OCI-LY3 (cell line): Measurements from ENCODE around the gene KIF2A.

Experiments
- CTCF ChIP-seq: fragments of 200-600, 300-600 bp; sonication (generic); IDR thresholded peaks from 2 replicates; pipeline ENCODE4 v1.5.1; 2014; ENCODE audit warnings: antibody characterized with exemption, low read length, low read depth
- EZH2phosphoT487 ChIP-seq: fragments of 200-600 bp; shearing (Covaris generic); IDR thresholded peaks from 2 replicates; pipeline ENCODE4 v1.6.1; 2018; ENCODE audit warnings: antibody characterized with exemption, mixed run types, low read depth

GRCh38 chr5:62376064-62376463, 70.1 kb downstream of the KIF2A start:
- TF ChIP-seq CTCF (no peak), EZH2phosphoT487 (no peak)
